CD4-positive, alpha-beta T cell treated with Interleukin-4 for 4 hours (primary cell): Measurements from ENCODE around the gene AHSA1.

Experiments
- DNase-seq: peaks from one replicate; pipeline ENCODE4 v3.0.0-alpha.2; 2020

AHSA1 gene

GRCh38 chr14:77511486-77512162 is 53.7 kb downstream of the AHSA1 start:
- no peak for DNase-seq

GRCh38 chr14:77516126-77516525 is 58.2 kb downstream of the AHSA1 start:
- no peak for DNase-seq
